ENCODE results near the gene AKT3.

AKT3 gene

GRCh38 chr1:243742819-243743218, 107.2 kb downstream of the AKT3 start:
- DNase-seq = no peak
- in situ Hi-C loops (cut with HindIII; ENCODE audit: low pct_ligation_motif_present, low pct_unique_long_range_greater_than_20kb, low sequenced_read_pairs) = no loop called here

GRCh38 chr1:243740255-243740999, 109.6 kb downstream of the AKT3 start:
- no peak for DNase-seq
- in situ Hi-C loops (cut with HindIII; ENCODE audit: low pct_ligation_motif_present, low pct_unique_long_range_greater_than_20kb, low sequenced_read_pairs) = no loop called here

GRCh38 chr1:243739335-243740003, 110.6 kb downstream of the AKT3 start:
- DNase-seq = no peak
- in situ Hi-C loops (cut with HindIII; ENCODE audit: low pct_ligation_motif_present, low pct_unique_long_range_greater_than_20kb, low sequenced_read_pairs) = no loop called here

- DNase-seq = no peak
- in situ Hi-C loops (cut with HindIII; ENCODE audit: low pct_ligation_motif_present, low pct_unique_long_range_greater_than_20kb, low sequenced_read_pairs) = no loop called here
These were observed 112.0 kb downstream of the AKT3 start for GRCh38 chr1:243738020-243738419.

GRCh38 chr1:243735457-243735856, 114.6 kb downstream of the AKT3 start:
- in situ Hi-C loops (cut with HindIII; ENCODE audit: low pct_ligation_motif_present, low pct_unique_long_range_greater_than_20kb, low sequenced_read_pairs) = no loop called here
- no peak for DNase-seq

- no peak for DNase-seq
- in situ Hi-C loops (cut with HindIII; ENCODE audit: low pct_ligation_motif_present, low pct_unique_long_range_greater_than_20kb, low sequenced_read_pairs) = no loop called here
These were observed 115.7 kb downstream of the AKT3 start for GRCh38 chr1:243734308-243734695.

GRCh38 chr1:243733670-243734307, 116.3 kb downstream of the AKT3 start:
- in situ Hi-C loops (cut with HindIII; ENCODE audit: low pct_ligation_motif_present, low pct_unique_long_range_greater_than_20kb, low sequenced_read_pairs) = no loop called here
- DNase-seq = no peak

GRCh38 chr1:243732637-243733036, 117.4 kb downstream of the AKT3 start:
- in situ Hi-C loops (cut with HindIII; ENCODE audit: low pct_ligation_motif_present, low pct_unique_long_range_greater_than_20kb, low sequenced_read_pairs) = no loop called here
- no peak for DNase-seq

- DNase-seq = no peak
- in situ Hi-C loops (cut with HindIII; ENCODE audit: low pct_ligation_motif_present, low pct_unique_long_range_greater_than_20kb, low sequenced_read_pairs) = no loop called here
These were observed 117.9 kb downstream of the AKT3 start for GRCh38 chr1:243731974-243732625.

- in situ Hi-C loops (cut with HindIII; ENCODE audit: low pct_ligation_motif_present, low pct_unique_long_range_greater_than_20kb, low sequenced_read_pairs) = no loop called here
These were observed 118.6 kb downstream of the AKT3 start for GRCh38 chr1:243731301-243731891.

GRCh38 chr1:243730487-243731150, 119.4 kb downstream of the AKT3 start:
- DNase-seq = no peak
- in situ Hi-C loops (cut with HindIII; ENCODE audit: low pct_ligation_motif_present, low pct_unique_long_range_greater_than_20kb, low sequenced_read_pairs) = no loop called here

More at GRCh38 chr1:243731301-243731891, 118.6 kb downstream of the AKT3 start:
- DNase-seq = no peak

GRCh38 chr1:243729956-243730355, 120.1 kb downstream of the AKT3 start:
- in situ Hi-C loops (cut with HindIII; ENCODE audit: low pct_ligation_motif_present, low pct_unique_long_range_greater_than_20kb, low sequenced_read_pairs) = no loop called here
- DNase-seq = no peak

- in situ Hi-C loops (cut with HindIII; ENCODE audit: low pct_ligation_motif_present, low pct_unique_long_range_greater_than_20kb, low sequenced_read_pairs) = no loop called here
- DNase-seq = no peak
These were observed 122.4 kb downstream of the AKT3 start for GRCh38 chr1:243727503-243728203.

GRCh38 chr1:243726806-243727502, 123.1 kb downstream of the AKT3 start:
- DNase-seq = no peak
- in situ Hi-C loops (cut with HindIII; ENCODE audit: low pct_ligation_motif_present, low pct_unique_long_range_greater_than_20kb, low sequenced_read_pairs) = no loop called here

GRCh38 chr1:243725846-243726245, 124.2 kb downstream of the AKT3 start:
- DNase-seq = no peak
- in situ Hi-C loops (cut with HindIII; ENCODE audit: low pct_ligation_motif_present, low pct_unique_long_range_greater_than_20kb, low sequenced_read_pairs) = no loop called here

- in situ Hi-C loops (cut with HindIII; ENCODE audit: low pct_ligation_motif_present, low pct_unique_long_range_greater_than_20kb, low sequenced_read_pairs) = no loop called here
- DNase-seq = no peak
These were observed 125.0 kb downstream of the AKT3 start for GRCh38 chr1:243725075-243725474.

GRCh38 chr1:243723458-243724043, 126.5 kb downstream of the AKT3 start:
- DNase-seq = no peak
- in situ Hi-C loops (cut with HindIII; ENCODE audit: low pct_ligation_motif_present, low pct_unique_long_range_greater_than_20kb, low sequenced_read_pairs) = no loop called here

Measured in ACHN (cell line).